MCF 10A (cell line): Measurements from ENCODE around the gene PRR22. TPM values are rescaled to one million over a fixed set of nuclear protein-coding genes. Genes with fewer than 3 reads are reported as not detected.

Source experiments
- BruUV-seq: library from RNA; stranded (reverse); fragments of 400-500 nt; replicated peaks from 2 replicates; lab custom pipeline; 2021; lab: Mats Ljungman, UMichigan
- CTCF ChIA-PET: fragments of 300-600 bp; sonication (Branson Sonifier 250); formaldehyde crosslinking; extraction: SDS; loops from one replicate; lab custom pipeline; 2021; ENCODE audit warnings: antibody characterized with exemption, inconsistent platforms; lab: Yijun Ruan, JAX
- POLR2A ChIA-PET: fragments of 300-600, 350-650 bp; sonication (Branson Sonifier 250); formaldehyde crosslinking; extraction: SDS; loops from one replicate; lab custom pipeline; 2020; ENCODE audit warnings: antibody characterized with exemption, inconsistent platforms; lab: Yijun Ruan, JAX
- DNase-seq: peaks from one replicate; pipeline ENCODE4 v3.0.0-alpha.2; 2018; ENCODE audit not compliant: unreplicated experiment
- H3K27ac Mint-ChIP-seq: one replicate; pipeline ENCODE4 v1.8.0; 2022; ENCODE audit warnings: mild to moderate bottlenecking, low read depth, mixed read lengths; ENCODE audit not compliant: unreplicated experiment
- H3K27me3 Mint-ChIP-seq: one replicate; pipeline ENCODE4 v1.8.0; 2022; ENCODE audit warnings: mixed read lengths; ENCODE audit not compliant: insufficient read depth, unreplicated experiment
- H3K36me3 Mint-ChIP-seq: one replicate; pipeline ENCODE4 v1.8.0; 2022; ENCODE audit warnings: mild to moderate bottlenecking, moderate library complexity, mixed read lengths; ENCODE audit not compliant: insufficient read depth, unreplicated experiment
- H3K4me1 Mint-ChIP-seq: one replicate; pipeline ENCODE4 v1.8.0; 2022; ENCODE audit warnings: mixed read lengths; ENCODE audit not compliant: insufficient read depth, unreplicated experiment
- H3K4me3 Mint-ChIP-seq: one replicate; pipeline ENCODE4 v1.8.0; 2022; ENCODE audit warnings: mild to moderate bottlenecking, moderate library complexity, mixed read lengths; ENCODE audit not compliant: unreplicated experiment
- H3K9me3 Mint-ChIP-seq: one replicate; pipeline ENCODE4 v1.8.0; 2022; ENCODE audit warnings: mixed read lengths; ENCODE audit not compliant: unreplicated experiment
- CTCF ChIP-seq: fragments of 200-600 bp; IDR thresholded peaks from one replicate; pipeline ENCODE4 v1.8.0; 2022; ENCODE audit warnings: antibody characterized with exemption, mild to moderate bottlenecking; ENCODE audit not compliant: unreplicated experiment
- intact Hi-C: fragments of 100-400 bp; cut with micrococcal nuclease; formaldehyde crosslinking; loops from 2 replicates; pipeline ENCODE4 v1.14.1; 2022
- total RNA-seq: library from RNA; stranded (reverse); gene quantifications from 2 replicates; pipeline ENCODE4 v1.2.3, GENCODE V29; 2022

The PRR22 gene
- total RNA-seq, 1 experiment from 2014 or later, result 9.4 TPM

GRCh38 chr19:5820785-5821184, 36.2 kb upstream of the PRR22 start:
- CTCF ChIA-PET, result interaction anchor here (0.9 to 5.6 kb wide), 2 partner anchors 12 to 17 kb away, joined by 5 to 45 read pairs; partner anchors contain the start of gene NRTN
- peaks cover 37% of the 10 kb centered on the region for H3K27me3 Mint-ChIP-seq

GRCh38 chr19:5818594-5818993, 34.0 kb upstream of the PRR22 start:
- ChIA-PET CTCF (no interaction called here), POLR2A (no interaction called here)
- Mint-ChIP-seq H3K4me3 (no peak overlapping the region), H3K27me3 (peaks cover 47% of the 10 kb centered on the region), H3K4me1 (peaks cover 12% of the 10 kb centered on the region), H3K36me3 (no peaks in the 10 kb centered on the region), H3K27ac (no peak overlapping the region), H3K9me3 (no peaks in the 10 kb centered on the region)
- BruUV-seq, result no TSS peak
- intact Hi-C loops, result no loop called here
- TF ChIP-seq CTCF, result no peak
- no peak for DNase-seq

More at GRCh38 chr19:5820785-5821184, 36.2 kb upstream of the PRR22 start:
- no TSS peak for BruUV-seq
- intact Hi-C loops, result no loop called here
- no peaks in the 10 kb centered on the region for H3K9me3 Mint-ChIP-seq
- H3K27ac Mint-ChIP-seq, result no peak overlapping the region
- no peak for TF ChIP-seq CTCF
- no peak overlapping the region for H3K4me3 Mint-ChIP-seq
- H3K4me1 Mint-ChIP-seq, result peaks cover 7% of the 10 kb centered on the region
- no peak for DNase-seq
- no peaks in the 10 kb centered on the region for H3K36me3 Mint-ChIP-seq
- POLR2A ChIA-PET, result no interaction called here

- no peak overlapping the region for H3K27ac Mint-ChIP-seq
- CTCF ChIA-PET, result no interaction called here
- POLR2A ChIA-PET, result no interaction called here
These were observed 32.7 kb upstream of the PRR22 start for GRCh38 chr19:5817218-5817617.

GRCh38 chr19:5814852-5815246, 30.3 kb upstream of the PRR22 start:
- ChIA-PET POLR2A (no interaction called here), CTCF (interaction anchor here (1.5 kb wide), 1 partner anchor 10 kb away, joined by 3 read pairs; the partner anchor contains the start of gene NRTN)
- Mint-ChIP-seq H3K4me3 (no peak overlapping the region), H3K9me3 (no peaks in the 10 kb centered on the region), H3K4me1 (peaks cover 8% of the 10 kb centered on the region), H3K36me3 (no peaks in the 10 kb centered on the region), H3K27ac (no peak overlapping the region), H3K27me3 (peaks cover 39% of the 10 kb centered on the region)
- BruUV-seq, result no TSS peak
- TF ChIP-seq CTCF, result no peak
- intact Hi-C loops, result no loop called here
- DNase-seq, result no peak

More at GRCh38 chr19:5817218-5817617, 32.7 kb upstream of the PRR22 start:
- Mint-ChIP-seq H3K27me3 (peaks cover 47% of the 10 kb centered on the region), H3K4me3 (no peak overlapping the region), H3K36me3 (no peaks in the 10 kb centered on the region), H3K4me1 (peaks cover 8% of the 10 kb centered on the region), H3K9me3 (no peaks in the 10 kb centered on the region)
- no peak for DNase-seq
- BruUV-seq, result no TSS peak
- intact Hi-C loops, result no loop called here
- no peak for TF ChIP-seq CTCF
